Spleen (tissue), 7 donors: ENCODE results near the gene RND1.

Experiments used
- POLR2AphosphoS5 ChIP-seq, 3 donors: sonication (generic); formaldehyde crosslinking; IDR thresholded peaks; one replicate each; pipeline ENCODE4 v1.5.1; 2017; ENCODE audit warnings: antibody characterized with exemption in 3 of 3
- TF ChIP-seq, protein P1 (sequence below), 11 experiments: fragments of 200-600 bp in 7 of 11; fragments of 450-650 bp in 4 of 11; sonication (generic) in 4 of 11; IDR thresholded peaks in 8 of 11; conservative IDR thresholded peaks in 3 of 11; 1 replicate in 7 of 11; 2 replicates in 4 of 11; pipeline versions ENCODE4 v1.4.0 to v1.8.0; 2016 to 2021; ENCODE audit warnings: antibody characterized with exemption in 11 of 11, inconsistent platforms in 4 of 11, mild to moderate bottlenecking in 1 of 11
- donor health status: DM: no; HTN: no; CAD: no; lungs with moderate emphysema.
- donor health status: DM: no; HTN: no; CAD: no.
- donor health status: DM: no; HTN: no; CAD: no.

- TF ChIP-seq, protein P1, sequence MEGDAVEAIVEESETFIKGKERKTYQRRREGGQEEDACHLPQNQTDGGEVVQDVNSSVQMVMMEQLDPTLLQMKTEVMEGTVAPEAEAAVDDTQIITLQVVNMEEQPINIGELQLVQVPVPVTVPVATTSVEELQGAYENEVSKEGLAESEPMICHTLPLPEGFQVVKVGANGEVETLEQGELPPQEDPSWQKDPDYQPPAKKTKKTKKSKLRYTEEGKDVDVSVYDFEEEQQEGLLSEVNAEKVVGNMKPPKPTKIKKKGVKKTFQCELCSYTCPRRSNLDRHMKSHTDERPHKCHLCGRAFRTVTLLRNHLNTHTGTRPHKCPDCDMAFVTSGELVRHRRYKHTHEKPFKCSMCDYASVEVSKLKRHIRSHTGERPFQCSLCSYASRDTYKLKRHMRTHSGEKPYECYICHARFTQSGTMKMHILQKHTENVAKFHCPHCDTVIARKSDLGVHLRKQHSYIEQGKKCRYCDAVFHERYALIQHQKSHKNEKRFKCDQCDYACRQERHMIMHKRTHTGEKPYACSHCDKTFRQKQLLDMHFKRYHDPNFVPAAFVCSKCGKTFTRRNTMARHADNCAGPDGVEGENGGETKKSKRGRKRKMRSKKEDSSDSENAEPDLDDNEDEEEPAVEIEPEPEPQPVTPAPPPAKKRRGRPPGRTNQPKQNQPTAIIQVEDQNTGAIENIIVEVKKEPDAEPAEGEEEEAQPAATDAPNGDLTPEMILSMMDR (IDR thresholded peaks at IDR 0.05 in 8 of 11, conservative IDR thresholded peaks at IDR 0.05 in 3 of 11) = no peak
- TF ChIP-seq POLR2AphosphoS5 (IDR thresholded peaks at IDR 0.05) = no peak
These were observed 6.1 kb downstream of the RND1 start for GRCh38 chr12:48859607-48860006.
